NCI-H1436 (cell line): Measurements from ENCODE around the gene IGF2.
"Not testable (repeated sequence)": the region's sequence is repeated elsewhere in the genome, so short reads cannot be mapped to it uniquely, and the experiment has no call there.

Source experiments
- DNase-seq: peaks from one replicate; lab custom pipeline; 2025; lab: John Stamatoyannopoulos, UW

The IGF2 gene

GRCh38 chr11:2136209-2136951 is 2.8 kb downstream of the IGF2 start:
- DNase-seq: no peak

DNA sequence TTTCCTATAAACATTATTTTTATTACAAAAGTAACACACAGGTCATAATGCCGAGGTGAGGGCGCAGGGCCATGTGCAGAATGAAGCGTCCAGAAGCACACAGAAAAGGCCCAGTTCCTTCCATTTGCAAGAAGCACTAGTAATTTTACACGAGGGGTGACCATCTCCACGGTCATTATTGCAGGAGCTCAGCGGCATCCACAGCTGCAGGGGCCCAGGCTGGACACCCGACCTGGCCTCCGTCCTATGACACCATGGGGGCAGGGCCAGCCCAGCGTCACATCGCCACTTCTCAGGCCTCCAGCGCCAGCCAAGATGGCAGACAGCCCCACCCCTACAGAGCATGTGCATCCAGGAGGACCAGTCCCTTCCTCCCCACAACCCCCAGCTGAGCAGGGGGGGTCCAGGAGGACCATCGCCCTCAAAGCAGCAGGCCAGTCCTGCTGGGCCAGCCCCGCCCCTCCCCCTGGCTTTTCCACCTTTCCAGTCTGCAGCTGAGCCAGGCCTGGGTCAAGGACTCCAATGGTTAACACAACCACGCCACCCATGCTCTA is 3.5 kb downstream of the IGF2 start:
- DNase-seq: no peak

DNA sequence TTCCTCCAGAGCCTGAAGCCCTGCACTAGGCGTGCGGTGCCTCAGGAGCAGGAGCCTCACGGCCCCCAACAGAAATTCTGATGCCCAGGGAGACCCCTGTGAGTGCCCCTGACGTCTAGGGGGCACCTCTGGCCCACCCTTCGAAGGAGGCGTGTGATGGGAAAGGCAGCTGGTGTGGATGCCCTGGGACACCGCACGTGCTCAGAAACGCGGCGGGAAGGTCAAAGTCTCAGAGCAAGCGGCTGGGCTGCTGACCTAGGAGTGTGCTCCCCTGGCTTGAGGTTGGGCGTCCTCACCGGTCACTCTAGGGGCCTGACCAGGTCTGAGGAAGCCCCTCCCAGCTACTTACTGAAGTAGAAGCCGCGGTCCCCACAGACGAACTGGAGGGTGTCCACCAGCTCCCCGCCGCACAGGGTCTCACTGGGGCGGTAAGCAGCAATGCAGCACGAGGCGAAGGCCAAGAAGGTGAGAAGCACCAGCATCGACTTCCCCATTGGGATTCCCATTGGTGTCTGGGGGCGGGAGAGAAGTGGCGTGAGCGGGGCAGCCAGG is 4.1 kb downstream of the IGF2 start:
- no peak for DNase-seq

DNA sequence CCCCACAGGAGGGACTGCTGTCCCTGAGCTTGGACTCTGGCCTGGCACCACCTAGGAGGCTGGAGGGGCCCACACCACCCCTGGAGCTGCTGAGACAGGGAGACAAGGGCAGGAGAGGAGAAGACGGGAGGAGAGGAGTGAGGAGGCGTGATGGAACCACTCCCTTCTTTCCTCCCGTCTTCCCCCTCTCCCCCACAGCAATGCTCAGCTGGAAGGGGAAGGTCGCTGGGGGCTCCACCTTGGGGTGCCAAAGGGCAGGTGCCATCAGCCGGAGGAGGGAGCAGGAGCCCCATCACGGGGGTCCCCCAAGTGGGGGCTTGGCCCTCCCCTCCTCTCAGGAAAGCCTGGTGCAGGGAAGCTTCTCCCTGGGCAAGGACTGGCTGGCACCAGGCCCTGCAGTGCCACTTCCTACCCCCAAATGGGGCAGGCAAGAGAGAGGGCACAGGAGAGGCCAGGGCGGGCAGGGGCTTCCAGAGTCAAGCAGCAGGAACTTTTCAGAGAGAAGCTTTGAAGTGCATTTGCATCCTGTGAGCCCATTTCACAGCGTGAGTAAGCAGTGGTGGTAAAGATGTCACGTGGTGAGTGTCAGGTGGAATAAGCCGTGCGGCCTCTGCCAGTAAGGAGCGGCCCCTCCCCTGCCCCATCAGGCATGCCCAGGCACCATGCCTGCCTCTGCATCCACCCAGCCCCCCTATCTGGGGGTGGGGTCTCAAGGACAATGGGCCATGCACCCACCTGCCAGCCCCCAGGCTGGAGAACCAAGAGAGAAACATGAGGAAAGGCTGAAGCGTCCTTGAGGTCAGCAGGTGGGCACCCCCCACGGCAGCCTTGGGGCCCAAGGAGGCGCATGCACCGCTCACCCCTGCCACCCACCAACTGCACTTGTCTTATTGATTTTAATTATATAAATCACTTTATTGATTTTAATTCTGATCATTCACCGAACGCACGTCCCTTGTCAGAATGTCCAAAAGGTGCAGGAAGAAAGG is 4.9 kb downstream of the IGF2 start:
- no peak for DNase-seq

- no peak for DNase-seq
Measured at GRCh38 chr11:2133241-2134021, 5.8 kb downstream of the IGF2 start.

DNA sequence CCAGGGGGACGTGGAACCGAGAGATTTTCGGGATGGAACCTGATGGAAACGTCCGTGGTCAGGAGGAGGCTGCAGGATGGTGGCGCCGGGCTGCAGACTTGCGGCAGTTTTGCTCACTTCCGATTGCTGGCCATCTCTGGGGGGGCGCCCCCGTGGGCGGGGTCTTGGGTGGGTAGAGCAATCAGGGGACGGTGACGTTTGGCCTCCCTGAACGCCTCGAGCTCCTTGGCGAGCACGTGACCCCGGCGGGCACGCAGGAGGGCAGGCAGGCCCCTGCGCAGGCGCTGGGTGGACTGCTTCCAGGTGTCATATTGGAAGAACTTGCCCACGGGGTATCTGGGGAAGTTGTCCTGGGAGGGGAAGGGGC is 6.3 kb downstream of the IGF2 start:
- DNase-seq: no peak

GRCh38 chr11:2132246-2132645 is 6.9 kb downstream of the IGF2 start:
- no peak for DNase-seq

- no peak for DNase-seq
Measured at GRCh38 chr11:2131371-2132236, 7.6 kb downstream of the IGF2 start.

DNA sequence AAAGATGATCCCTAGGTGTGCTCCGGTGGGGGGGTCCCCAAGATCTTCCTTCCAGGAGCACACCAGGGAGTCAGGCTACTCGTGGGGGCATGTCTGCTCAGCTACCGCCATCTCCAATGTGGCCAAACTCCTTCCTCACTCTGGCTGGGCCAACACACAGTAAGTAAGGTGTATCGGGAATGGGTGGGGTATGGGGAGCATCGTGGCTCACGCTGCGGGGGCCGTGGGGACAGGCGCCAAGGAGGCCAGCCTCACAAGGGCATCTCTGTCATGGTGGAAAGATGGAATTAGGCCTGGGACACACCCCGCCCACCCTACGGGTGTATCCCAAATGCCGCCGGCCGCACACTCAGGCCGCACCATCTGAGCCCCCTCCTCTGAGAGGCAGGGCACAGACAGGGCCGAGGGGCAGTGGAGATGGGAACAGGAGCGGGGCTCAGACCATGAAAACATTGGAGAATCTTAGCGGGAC is 8.3 kb downstream of the IGF2 start:
- DNase-seq: no peak

DNA sequence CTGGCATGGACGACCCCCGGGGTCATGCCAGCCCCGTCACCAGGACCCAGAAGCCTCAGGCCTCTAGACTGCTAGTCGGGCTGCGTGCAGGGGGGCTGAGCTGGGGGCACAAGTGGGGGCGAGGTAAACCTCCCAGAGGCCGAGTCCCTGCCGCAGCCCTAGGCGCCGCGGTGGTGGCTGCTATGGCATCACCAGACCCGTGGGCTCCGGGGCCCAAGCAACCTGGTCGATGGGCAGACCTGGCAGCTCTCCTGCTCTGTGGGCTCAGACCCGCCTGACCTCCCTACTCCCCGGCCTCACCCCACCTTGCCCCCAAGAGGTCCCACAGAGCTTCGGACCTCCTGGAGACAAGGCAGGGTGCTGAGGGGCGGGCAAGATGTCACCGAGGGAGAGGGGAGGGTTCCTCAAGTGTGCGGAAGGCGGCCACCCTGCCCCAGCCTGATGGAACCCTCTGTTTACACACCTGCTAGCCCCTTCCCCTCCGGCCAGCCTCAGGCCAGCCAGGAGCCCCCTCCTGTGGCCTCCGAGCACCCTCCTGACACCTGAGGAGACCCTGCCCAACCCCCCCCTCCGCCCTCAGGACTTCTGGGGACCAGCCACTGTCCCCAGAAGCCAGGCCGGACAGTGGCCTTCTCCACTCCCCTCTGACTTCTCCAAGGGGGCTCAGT is 9.4 kb downstream of the IGF2 start:
- DNase-seq: no peak

DNA sequence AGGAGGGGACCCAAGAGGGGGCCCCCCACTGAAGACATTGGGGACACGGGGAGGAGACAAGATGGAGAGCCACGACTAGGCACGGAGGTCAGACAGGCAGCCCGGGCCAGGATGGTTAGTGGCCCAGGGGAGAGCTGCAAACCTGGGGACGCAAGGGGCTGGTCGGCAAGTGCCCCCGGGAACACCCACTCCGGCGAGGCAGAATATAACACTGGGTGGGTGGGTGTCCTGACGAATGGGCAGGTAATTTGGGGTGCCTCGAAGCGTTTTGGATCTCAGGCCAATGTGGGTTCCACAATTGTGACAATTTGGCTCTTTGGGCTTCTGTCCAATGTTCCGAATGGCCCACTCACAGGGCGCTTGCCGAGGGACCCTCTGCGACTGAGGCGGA is 9.9 kb downstream of the IGF2 start:
- no peak for DNase-seq

- no peak for DNase-seq
Measured at GRCh38 chr11:2128511-2129307, 10.5 kb downstream of the IGF2 start.

GRCh38 chr11:2128130-2128510 is 11.1 kb downstream of the IGF2 start:
- no peak for DNase-seq

GRCh38 chr11:2127482-2128129 is 11.6 kb downstream of the IGF2 start:
- no peak for DNase-seq

- DNase-seq: no peak
Measured at GRCh38 chr11:2126520-2127085, 12.6 kb downstream of the IGF2 start.

GRCh38 chr11:2124736-2125484 is 14.3 kb downstream of the IGF2 start:
- not testable (repeated sequence) for DNase-seq

DNA sequence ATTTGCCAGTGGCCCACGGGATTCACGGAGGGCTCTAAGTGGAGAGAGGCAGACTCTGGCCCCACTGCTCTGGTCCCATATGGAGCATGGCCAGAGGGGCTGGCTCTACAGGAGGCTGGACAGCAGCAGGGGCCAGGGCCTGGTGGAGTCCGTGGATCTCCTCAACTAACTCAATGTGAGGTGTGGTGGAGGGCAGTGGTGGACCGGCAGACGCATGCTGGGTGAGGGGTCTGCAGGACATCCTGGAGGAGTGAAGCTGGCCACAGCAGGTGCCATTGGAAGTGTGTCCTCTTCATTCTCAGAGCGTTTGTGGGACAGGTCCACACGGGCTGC is 15.6 kb downstream of the IGF2 start:
- DNase-seq: no peak
